Lower lobe of right lung (tissue), 2 donors: Measurements from ENCODE around the gene YBX2. TPM values are rescaled to one million over a fixed set of nuclear protein-coding genes. Genes with fewer than 3 reads are reported as not detected.

Source experiments
- ATAC-seq, 2 donors: fragments of 200-7000 bp; cut with Tn5 transposase; one replicate each; pipeline ENCODE4 v1.9.1; 2020 to 2022; ENCODE audit warnings: mild to moderate bottlenecking in 2 of 2, moderate library complexity in 2 of 2
- DNase-seq: peaks from one replicate; pipeline ENCODE4 v3.0.0-alpha.2; 2020
- H3K27ac ChIP-seq: fragments of 200-600 bp; one replicate; pipeline ENCODE4 v1.8.0; 2022
- H3K27me3 ChIP-seq: fragments of 200-600 bp; one replicate; pipeline ENCODE4 v1.8.0; 2022; ENCODE audit warnings: low read depth
- H3K36me3 ChIP-seq: fragments of 200-600 bp; one replicate; pipeline ENCODE4 v1.8.0; 2022; ENCODE audit warnings: mild to moderate bottlenecking
- H3K4me1 ChIP-seq: fragments of 200-600 bp; one replicate; pipeline ENCODE4 v1.8.0; 2022
- H3K4me3 ChIP-seq: fragments of 200-600 bp; one replicate; pipeline ENCODE4 v1.8.0; 2022; ENCODE audit warnings: mild to moderate bottlenecking
- H3K9me3 ChIP-seq: fragments of 200-600 bp; one replicate; pipeline ENCODE4 v1.8.0; 2022
- CTCF ChIP-seq: fragments of 200-600 bp; IDR thresholded peaks from one replicate; pipeline ENCODE4 v1.8.0; 2022; ENCODE audit warnings: antibody characterized with exemption, mild to moderate bottlenecking
- intact Hi-C: fragments of 100-400 bp; cut with DNase I; formaldehyde crosslinking; loops from one replicate; pipeline ENCODE4 v1.11.0; 2022
- total RNA-seq: library from RNA; stranded (reverse); fragmentation: NEBNext Ultra II Directional; extraction: Animal tissue kit (Norgen Biotek cat#: 25700); gene quantifications from one replicate; pipeline ENCODE4 v1.2.1, GENCODE V29; 2021
- donor health status: DM: no; HTN: yes; CAD: no; lungs with severe emphysema.

The YBX2 gene
- total RNA-seq, 1 donor from 2014 or later = 0.41 TPM

DNA sequence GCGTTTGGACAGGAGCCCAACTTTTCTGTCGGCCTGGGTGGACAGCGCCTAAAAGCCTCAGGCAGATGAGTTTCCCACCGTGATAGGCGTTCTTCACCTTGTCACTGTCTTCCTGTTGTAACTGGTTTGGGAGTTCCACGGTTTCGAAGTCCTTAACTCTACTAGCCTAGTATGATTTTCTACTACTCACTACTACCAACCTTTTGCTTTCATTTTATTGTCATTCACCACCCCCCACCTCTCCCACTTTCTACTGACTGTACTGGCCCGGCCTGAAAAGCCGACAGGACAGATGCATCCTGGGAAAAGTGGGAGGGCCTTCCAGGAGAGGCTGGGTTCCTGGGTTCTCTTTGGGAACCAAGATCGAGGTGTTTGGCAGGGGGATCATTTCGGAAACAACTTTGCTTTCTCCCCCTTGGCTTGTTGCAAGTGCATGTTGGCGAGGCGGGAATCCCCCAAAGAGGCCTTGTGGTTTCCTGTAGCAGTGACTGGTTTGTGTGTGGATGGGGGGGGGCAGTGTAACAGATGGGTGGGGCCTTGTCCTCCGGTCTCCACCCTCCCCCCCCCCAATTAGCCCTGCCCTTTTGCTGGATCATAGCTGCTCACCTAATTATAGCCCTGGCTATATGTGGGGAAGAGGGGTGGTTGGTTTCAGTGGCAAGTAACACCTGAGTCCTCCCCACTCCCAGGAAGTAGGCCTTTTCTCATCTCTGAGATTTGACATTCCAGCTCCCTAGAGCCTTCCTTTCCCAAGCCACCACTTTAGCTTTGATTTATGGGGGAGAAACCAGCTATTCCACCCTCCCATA is 14.4 kb upstream of the YBX2 start:
- Histone ChIP-seq H3K36me3 (peaks cover 48% of the 10 kb centered on the region), H3K4me3 (peak overlapping the region; percentile 88), H3K9me3 (no peaks in the 10 kb centered on the region), H3K27ac (peak overlapping the region; percentile 96), H3K27me3 (no peaks in the 10 kb centered on the region), H3K4me1 (peaks cover 24% of the 10 kb centered on the region)
- ATAC-seq = peak; percentile 48 to 59
- DNase-seq = peak; percentile 81
- TF ChIP-seq CTCF = no peak
- intact Hi-C loops = no loop called here

GRCh38 chr17:7307686-7308624 is 13.5 kb upstream of the YBX2 start:
- peaks cover 39% of the 10 kb centered on the region for H3K36me3 ChIP-seq
- H3K27me3 ChIP-seq = no peaks in the 10 kb centered on the region
- peaks cover 19% of the 10 kb centered on the region for H3K4me1 ChIP-seq
- no peak for TF ChIP-seq CTCF
- ATAC-seq = peak; percentile 52 to 57
- no peaks in the 10 kb centered on the region for H3K9me3 ChIP-seq
- peak overlapping the region; percentile 88 for H3K4me3 ChIP-seq
- peak; percentile 78 for DNase-seq
- H3K27ac ChIP-seq = peak overlapping the region; percentile 96
- intact Hi-C loops = no loop called here

DNA sequence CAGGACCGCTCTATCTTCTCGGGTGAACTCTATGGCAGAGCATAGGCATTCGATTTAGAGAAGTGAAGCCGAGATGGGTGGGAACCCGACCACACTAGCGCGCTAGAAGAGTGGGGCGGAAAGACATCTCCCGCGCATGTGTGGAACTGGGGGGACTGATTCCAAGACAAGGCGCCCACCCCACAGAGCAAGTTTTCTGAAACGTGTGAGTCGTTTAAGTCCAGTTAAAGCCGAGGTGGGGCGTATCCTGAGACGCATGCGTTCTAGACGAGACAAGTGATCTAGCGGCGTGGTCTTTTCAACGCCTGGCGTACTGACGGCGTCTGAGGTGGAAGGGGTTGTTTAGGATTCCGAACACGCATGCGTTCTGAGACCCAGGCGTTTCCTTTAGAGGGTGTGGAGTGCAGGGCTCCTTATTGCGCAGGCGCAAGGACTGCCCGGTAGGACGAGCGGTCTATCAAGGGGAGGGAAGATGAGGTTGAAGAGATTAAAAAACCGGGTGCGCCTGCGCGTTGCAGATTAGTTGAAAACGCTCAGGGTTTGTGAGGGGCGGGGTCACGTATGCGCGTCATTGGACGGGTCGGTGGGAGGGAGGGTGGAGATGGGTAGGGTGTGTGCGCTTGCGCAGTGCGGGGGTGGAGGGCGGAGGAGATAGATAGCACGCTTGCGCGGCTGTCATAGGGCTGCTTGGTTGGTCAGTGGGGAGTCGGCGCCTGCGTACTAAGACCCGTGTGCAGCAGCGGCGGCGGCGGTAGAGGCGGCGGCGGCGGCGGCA is 12.7 kb upstream of the YBX2 start, which contains the start of gene EIF5A:
Gene EIF5A, plus strand, starts transcription at position 718 of the 775 bp plus-strand sequence. CDS start 2,008 bp downstream, outside the sequence.
- Histone ChIP-seq H3K4me1 (peaks cover 19% of the 10 kb centered on the region), H3K4me3 (peak within 1 kb of the TSS; percentile 88), H3K9me3 (no peaks in the 10 kb centered on the region), H3K27ac (peak within 1 kb of the TSS; percentile 96), H3K27me3 (no peaks in the 10 kb centered on the region), H3K36me3 (peaks cover 31% of the 10 kb centered on the region)
- intact Hi-C loops = no loop called here
- TF ChIP-seq CTCF = no peak
- peak; percentile 93 to 97 for ATAC-seq
- peak; percentile 100 for DNase-seq

DNA sequence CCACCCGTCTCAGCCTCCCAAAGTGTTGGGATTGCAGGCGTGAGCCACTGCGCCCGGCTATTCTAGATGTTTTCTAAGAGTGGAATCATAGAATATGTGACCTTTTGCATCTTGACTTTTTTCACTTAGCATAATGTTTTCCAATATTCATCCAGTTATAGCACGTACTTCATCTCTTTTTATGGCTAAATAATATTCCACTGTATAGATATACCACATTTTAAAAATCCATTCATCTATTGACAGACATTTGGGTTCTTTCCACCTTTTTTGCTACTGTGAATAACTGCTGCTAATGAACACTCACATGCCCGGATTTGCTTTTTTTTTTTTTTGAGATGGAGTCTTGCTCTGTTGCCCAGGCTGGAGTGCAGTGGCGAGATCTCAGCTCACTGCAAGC is 9.7 kb upstream of the YBX2 start:
- TF ChIP-seq CTCF = no peak
- intact Hi-C loops = no loop called here
- ATAC-seq = no peak

More for the DNA sequence above, 9.7 kb upstream of the YBX2 start:
- no peak for DNase-seq
- H3K27ac ChIP-seq = no peak overlapping the region
- no peak overlapping the region for H3K4me3 ChIP-seq
- H3K36me3 ChIP-seq = peaks cover 2% of the 10 kb centered on the region
- H3K27me3 ChIP-seq = no peaks in the 10 kb centered on the region
- peaks cover 7% of the 10 kb centered on the region for H3K4me1 ChIP-seq
- H3K9me3 ChIP-seq = no peaks in the 10 kb centered on the region
